ENCODE data around the gene FDX2.

FDX2 gene

DNA sequence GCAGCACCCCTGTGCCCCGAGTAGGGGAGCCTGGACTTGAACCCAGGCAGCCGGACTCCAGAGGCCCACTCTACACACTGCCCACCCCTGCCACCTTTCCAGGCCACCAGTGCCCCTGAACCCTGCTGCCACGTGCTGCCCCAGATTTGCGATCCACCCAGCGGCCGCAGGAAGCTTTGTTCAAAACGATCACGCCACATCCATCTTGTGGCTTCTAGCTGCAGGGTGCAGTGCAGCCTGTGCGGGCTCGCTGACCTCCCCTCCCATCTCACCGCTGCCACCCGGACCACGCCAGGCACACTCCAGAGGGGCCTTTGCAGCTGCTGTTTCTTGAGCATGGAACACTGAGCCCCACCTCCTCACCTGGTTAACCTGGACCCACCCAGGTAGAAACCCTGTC lies 13.7 kb upstream of the FDX2 start:
- H4K20me1 ChIP-seq (ENCODE audit: control insufficient read depth, insufficient read depth, low read depth, low read length), result peaks cover 18% of the 10 kb centered on the region
- H3K36me3 ChIP-seq (ENCODE audit: control insufficient read depth, low read length), result peaks cover 75% of the 10 kb centered on the region
- no peaks in the 10 kb centered on the region for H3F3A ChIP-seq (ENCODE audit: control insufficient read depth, insufficient read depth)
- H3K27ac ChIP-seq (ENCODE audit: low read depth, low read length), result no peak overlapping the region
- no peak overlapping the region for H3K4me3 ChIP-seq (ENCODE audit: low read length)
- peaks cover 71% of the 10 kb centered on the region for H3K79me2 ChIP-seq (ENCODE audit: control insufficient read depth, low read length)
- peaks cover 20% of the 10 kb centered on the region for H3K4me1 ChIP-seq (ENCODE audit: control insufficient read depth, low read length)
- no peak overlapping the region for H3K4me2 ChIP-seq (ENCODE audit: low read length)
- no peaks in the 10 kb centered on the region for H3K27me3 ChIP-seq (ENCODE audit: control insufficient read depth, low read length)
- H3K9me3 ChIP-seq (ENCODE audit: control insufficient read depth, insufficient read depth, low read length), result no peaks in the 10 kb centered on the region
- H3K9me2 ChIP-seq (replicated peaks; ENCODE audit: control insufficient read depth, low read length), result no peaks in the 10 kb centered on the region
- TF ChIP-seq, protein P1, sequence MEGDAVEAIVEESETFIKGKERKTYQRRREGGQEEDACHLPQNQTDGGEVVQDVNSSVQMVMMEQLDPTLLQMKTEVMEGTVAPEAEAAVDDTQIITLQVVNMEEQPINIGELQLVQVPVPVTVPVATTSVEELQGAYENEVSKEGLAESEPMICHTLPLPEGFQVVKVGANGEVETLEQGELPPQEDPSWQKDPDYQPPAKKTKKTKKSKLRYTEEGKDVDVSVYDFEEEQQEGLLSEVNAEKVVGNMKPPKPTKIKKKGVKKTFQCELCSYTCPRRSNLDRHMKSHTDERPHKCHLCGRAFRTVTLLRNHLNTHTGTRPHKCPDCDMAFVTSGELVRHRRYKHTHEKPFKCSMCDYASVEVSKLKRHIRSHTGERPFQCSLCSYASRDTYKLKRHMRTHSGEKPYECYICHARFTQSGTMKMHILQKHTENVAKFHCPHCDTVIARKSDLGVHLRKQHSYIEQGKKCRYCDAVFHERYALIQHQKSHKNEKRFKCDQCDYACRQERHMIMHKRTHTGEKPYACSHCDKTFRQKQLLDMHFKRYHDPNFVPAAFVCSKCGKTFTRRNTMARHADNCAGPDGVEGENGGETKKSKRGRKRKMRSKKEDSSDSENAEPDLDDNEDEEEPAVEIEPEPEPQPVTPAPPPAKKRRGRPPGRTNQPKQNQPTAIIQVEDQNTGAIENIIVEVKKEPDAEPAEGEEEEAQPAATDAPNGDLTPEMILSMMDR (IDR thresholded peaks at IDR 0.05; ENCODE audit: low read depth, low read length, poor library complexity, severe bottlenecking), result no peak
- TF ChIP-seq EZH2phosphoT487 (IDR thresholded peaks at IDR 0.05; ENCODE audit: borderline replicate concordance, low read length), result no peak

DNA sequence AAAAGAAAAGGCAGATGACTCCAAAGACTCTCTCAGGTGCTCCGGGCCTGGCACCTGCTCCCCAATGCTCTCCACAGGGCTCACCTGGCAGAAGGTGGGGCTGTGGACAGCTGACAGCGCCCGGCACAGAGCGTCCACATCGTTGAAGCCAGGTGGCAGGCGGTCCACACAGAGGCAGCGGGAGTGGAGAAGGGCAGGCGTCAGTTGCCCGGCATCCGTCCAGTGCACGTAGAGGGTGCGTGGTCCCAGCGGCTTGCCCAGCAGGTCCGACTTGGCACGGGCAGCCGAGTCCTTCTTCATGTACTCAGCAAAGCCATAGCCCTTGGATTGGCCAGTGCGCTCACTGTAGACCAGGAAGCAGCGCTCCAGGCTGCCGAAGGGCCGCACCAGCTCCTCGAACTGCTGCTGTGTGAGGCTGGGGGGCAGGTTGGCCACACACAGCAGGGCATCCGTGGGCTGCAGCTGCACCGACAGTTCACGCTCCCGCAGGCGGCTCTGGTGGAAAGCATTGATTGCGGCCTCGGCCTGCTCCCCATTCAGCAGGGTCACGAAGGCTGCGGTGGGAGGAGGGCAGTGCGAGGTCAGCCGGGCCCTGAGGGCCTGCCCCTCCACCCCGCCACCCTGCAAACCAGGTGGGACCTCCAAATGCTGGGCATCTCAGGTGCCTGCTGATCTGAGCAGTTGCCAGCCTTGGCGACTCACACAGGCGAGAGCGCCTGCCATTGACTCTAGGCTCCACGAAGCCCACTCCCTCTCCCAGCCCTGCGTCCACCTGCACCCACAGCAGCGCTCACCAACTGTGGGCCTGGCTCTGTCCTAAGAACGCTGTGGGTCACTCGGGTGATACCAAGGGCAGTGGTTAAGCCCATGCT lies 13.0 kb upstream of the FDX2 start:
- Histone ChIP-seq H3K27me3 (ENCODE audit: control insufficient read depth, low read length) (no peaks in the 10 kb centered on the region), H3K9me2 (replicated peaks; ENCODE audit: control insufficient read depth, low read length) (no peaks in the 10 kb centered on the region), H3K4me2 (ENCODE audit: low read length) (no peak overlapping the region), H3F3A (ENCODE audit: control insufficient read depth, insufficient read depth) (no peaks in the 10 kb centered on the region), H3K4me3 (ENCODE audit: low read length) (no peak overlapping the region), H3K27ac (ENCODE audit: low read depth, low read length) (no peak overlapping the region), H3K79me2 (ENCODE audit: control insufficient read depth, low read length) (peaks cover 63% of the 10 kb centered on the region), H3K36me3 (ENCODE audit: control insufficient read depth, low read length) (peaks cover 77% of the 10 kb centered on the region), H3K9me3 (ENCODE audit: control insufficient read depth, insufficient read depth, low read length) (no peaks in the 10 kb centered on the region), H3K4me1 (ENCODE audit: control insufficient read depth, low read length) (peaks cover 12% of the 10 kb centered on the region), H4K20me1 (ENCODE audit: control insufficient read depth, insufficient read depth, low read depth, low read length) (peaks cover 18% of the 10 kb centered on the region)
- TF ChIP-seq EZH2phosphoT487 (IDR thresholded peaks at IDR 0.05; ENCODE audit: borderline replicate concordance, low read length), result no peak
- TF ChIP-seq, protein P1 (IDR thresholded peaks at IDR 0.05; ENCODE audit: low read depth, low read length, poor library complexity, severe bottlenecking), result no peak

DNA sequence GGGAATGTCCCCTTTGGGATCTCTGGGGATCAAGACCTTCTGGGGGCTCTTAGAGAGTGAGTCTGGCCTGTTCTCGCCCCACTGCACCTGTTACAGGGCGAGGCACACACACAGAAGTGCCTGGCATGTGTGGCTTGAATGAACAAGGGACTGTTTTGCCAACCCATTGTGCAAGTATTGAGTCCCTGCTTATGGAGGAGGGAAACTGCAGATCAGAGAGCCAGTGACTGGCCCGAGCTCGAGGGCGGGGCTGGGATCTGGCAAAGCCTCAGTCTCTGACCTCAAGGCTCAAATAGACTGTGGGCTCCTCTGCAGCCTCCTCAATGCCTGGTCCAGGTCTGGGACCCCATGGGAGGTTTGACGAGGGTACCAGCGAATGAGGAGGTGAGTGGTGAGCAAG lies 12.0 kb upstream of the FDX2 start:
- H3K9me2 ChIP-seq (replicated peaks; ENCODE audit: control insufficient read depth, low read length), result no peaks in the 10 kb centered on the region
- H3K36me3 ChIP-seq (ENCODE audit: control insufficient read depth, low read length), result peaks cover 86% of the 10 kb centered on the region
- H3K4me2 ChIP-seq (ENCODE audit: low read length), result no peak overlapping the region
- H3K27me3 ChIP-seq (ENCODE audit: control insufficient read depth, low read length), result no peaks in the 10 kb centered on the region
- TF ChIP-seq, protein P1 (IDR thresholded peaks at IDR 0.05; ENCODE audit: low read depth, low read length, poor library complexity, severe bottlenecking), result no peak
- no peak for TF ChIP-seq EZH2phosphoT487 (IDR thresholded peaks at IDR 0.05; ENCODE audit: borderline replicate concordance, low read length)
- H4K20me1 ChIP-seq (ENCODE audit: control insufficient read depth, insufficient read depth, low read depth, low read length), result peaks cover 18% of the 10 kb centered on the region
- H3K4me3 ChIP-seq (ENCODE audit: low read length), result no peak overlapping the region
- H3K27ac ChIP-seq (ENCODE audit: low read depth, low read length), result no peak overlapping the region
- H3K4me1 ChIP-seq (ENCODE audit: control insufficient read depth, low read length), result peaks cover 10% of the 10 kb centered on the region
- no peaks in the 10 kb centered on the region for H3F3A ChIP-seq (ENCODE audit: control insufficient read depth, insufficient read depth)
- no peaks in the 10 kb centered on the region for H3K9me3 ChIP-seq (ENCODE audit: control insufficient read depth, insufficient read depth, low read length)
- peaks cover 56% of the 10 kb centered on the region for H3K79me2 ChIP-seq (ENCODE audit: control insufficient read depth, low read length)
